Loucy (cell line): ENCODE measurements around the gene DPF3.

Source experiments
- H2AFZ ChIP-seq: fragments of 200-600 bp; sonication (generic); 2 replicates; pipeline ENCODE4 v1.6.0; 2016; ENCODE audit warnings: antibody characterized with exemption, mild to moderate bottlenecking, low read length, moderate library complexity
- H3F3A ChIP-seq: fragments of 200-600 bp; 2 replicates; pipeline ENCODE4 v1.6.0; 2016; ENCODE audit warnings: antibody characterized with exemption, low read depth, mild to moderate bottlenecking
- H3K27me3 ChIP-seq: fragments of 200-600 bp; sonication (generic); 2 replicates; pipeline ENCODE4 v1.6.1; 2014; ENCODE audit warnings: low read length, mild to moderate bottlenecking; ENCODE audit not compliant: insufficient read depth, poor library complexity, severe bottlenecking
- H3K36me3 ChIP-seq: fragments of 200-600 bp; sonication (generic); 2 replicates; pipeline ENCODE4 v1.6.1; 2016; ENCODE audit warnings: low read length; ENCODE audit not compliant: insufficient read depth
- H3K4me1 ChIP-seq: fragments of 200-600 bp; sonication (generic); 2 replicates; pipeline ENCODE4 v1.5.1; 2014; ENCODE audit warnings: low read length, mild to moderate bottlenecking; ENCODE audit not compliant: insufficient read depth, poor library complexity, severe bottlenecking
- H3K4me2 ChIP-seq: fragments of 200-600 bp; sonication (generic); 2 replicates; pipeline ENCODE4 v1.6.0; 2014; ENCODE audit warnings: antibody characterized with exemption, low read length, low read depth, mild to moderate bottlenecking; ENCODE audit not compliant: poor library complexity, severe bottlenecking
- H3K4me3 ChIP-seq: fragments of 200-600 bp; sonication (generic); 2 replicates; pipeline ENCODE4 v1.5.1; 2014; ENCODE audit warnings: low read length, mild to moderate bottlenecking, mixed read lengths; ENCODE audit not compliant: poor library complexity, severe bottlenecking
- H3K79me2 ChIP-seq: fragments of 200-600 bp; sonication (generic); 2 replicates; pipeline ENCODE4 v1.6.1; 2014; ENCODE audit warnings: low read length; ENCODE audit not compliant: insufficient read depth
- H3K9ac ChIP-seq: fragments of 200-600 bp; sonication (generic); 2 replicates; pipeline ENCODE4 v1.6.0; 2014; ENCODE audit warnings: mild to moderate bottlenecking, low read depth, low read length, moderate library complexity; ENCODE audit not compliant: poor library complexity, severe bottlenecking
- H3K9me2 ChIP-seq: fragments of 200-600 bp; sonication (generic); replicated peaks from 2 replicates; pipeline ENCODE4 v1.6.1; 2016; ENCODE audit warnings: low read depth, low read length, mixed read lengths
- H3K9me3 ChIP-seq: fragments of 200-600 bp; sonication (generic); 2 replicates; pipeline ENCODE4 v1.6.1; 2014; ENCODE audit warnings: mild to moderate bottlenecking, antibody characterized with exemption, low read length, low read depth; ENCODE audit not compliant: insufficient read depth
- H4K20me1 ChIP-seq: fragments of 200-600 bp; sonication (generic); 2 replicates; pipeline ENCODE4 v1.6.0; 2014; ENCODE audit warnings: antibody characterized with exemption, low read length, mild to moderate bottlenecking; ENCODE audit not compliant: insufficient read depth, poor library complexity, severe bottlenecking
- CTCF ChIP-seq: fragments of 200-600 bp; sonication (generic); conservative IDR thresholded peaks from 2 replicates; pipeline ENCODE4 v1.5.1; 2014; ENCODE audit warnings: mild to moderate bottlenecking, antibody characterized with exemption, low read length
- EZH2phosphoT487 ChIP-seq: fragments of 200-600 bp; IDR thresholded peaks from 2 replicates; pipeline ENCODE4 v1.6.1; 2018; ENCODE audit warnings: antibody characterized with exemption, mild to moderate bottlenecking, moderate library complexity, borderline replicate concordance

The DPF3 gene

GRCh38 chr14:72616294-72616693 is 277.6 kb downstream of the DPF3 start:
- no peaks in the 10 kb centered on the region for H3K27me3 ChIP-seq
- peaks cover 55% of the 10 kb centered on the region for H3K4me1 ChIP-seq
- TF ChIP-seq CTCF (no peak), EZH2phosphoT487 (no peak)
- H3K9me3 ChIP-seq: no peaks in the 10 kb centered on the region
- no peaks in the 10 kb centered on the region for H3K79me2 ChIP-seq
- H2AFZ ChIP-seq: no peak overlapping the region
- no peaks in the 10 kb centered on the region for H4K20me1 ChIP-seq
- no peak overlapping the region for H3K4me2 ChIP-seq
- H3K36me3 ChIP-seq: no peaks in the 10 kb centered on the region
- no peak overlapping the region for H3K9ac ChIP-seq
- no peaks in the 10 kb centered on the region for H3K9me2 ChIP-seq
- no peaks in the 10 kb centered on the region for H3F3A ChIP-seq
- H3K4me3 ChIP-seq: no peak overlapping the region

- H3K9ac ChIP-seq: no peak overlapping the region
- TF ChIP-seq EZH2phosphoT487 (no peak), CTCF (no peak)
- no peaks in the 10 kb centered on the region for H3K9me2 ChIP-seq
- no peaks in the 10 kb centered on the region for H3F3A ChIP-seq
- no peaks in the 10 kb centered on the region for H3K79me2 ChIP-seq
- H2AFZ ChIP-seq: no peak overlapping the region
- no peak overlapping the region for H3K4me2 ChIP-seq
- no peaks in the 10 kb centered on the region for H4K20me1 ChIP-seq
- no peak overlapping the region for H3K4me3 ChIP-seq
- H3K27me3 ChIP-seq: no peaks in the 10 kb centered on the region
- no peaks in the 10 kb centered on the region for H3K36me3 ChIP-seq
- H3K9me3 ChIP-seq: no peaks in the 10 kb centered on the region
- peaks cover 53% of the 10 kb centered on the region for H3K4me1 ChIP-seq
Measured at GRCh38 chr14:72615451-72616121, 278.3 kb downstream of the DPF3 start.

- Histone ChIP-seq H3K9me2 (no peaks in the 10 kb centered on the region), H4K20me1 (no peaks in the 10 kb centered on the region), H3K9ac (no peak overlapping the region), H3K79me2 (no peaks in the 10 kb centered on the region), H3K4me3 (no peak overlapping the region), H3K4me2 (no peak overlapping the region), H3K4me1 (peaks cover 53% of the 10 kb centered on the region), H2AFZ (no peak overlapping the region), H3F3A (no peaks in the 10 kb centered on the region), H3K9me3 (no peaks in the 10 kb centered on the region), H3K36me3 (no peaks in the 10 kb centered on the region), H3K27me3 (no peaks in the 10 kb centered on the region)
- TF ChIP-seq EZH2phosphoT487: no peak
- TF ChIP-seq CTCF: no peak
Measured at GRCh38 chr14:72614891-72615415, 278.9 kb downstream of the DPF3 start.
